GM19351 (cell line): ENCODE measurements around the gene CAPN15.
"Not testable (repeated sequence)": the region's sequence is repeated elsewhere in the genome, so short reads cannot be mapped to it uniquely, and the experiment has no call there.

Source experiments
- ATAC-seq: cut with Tn5 transposase; IDR thresholded peaks from one replicate; pipeline ENCODE4 v1.9.1; 2021; ENCODE audit warnings: mild to moderate bottlenecking, moderate library complexity; ENCODE audit not compliant: unreplicated experiment

CAPN15 gene

GRCh38 chr16:527015-527903, at the start of gene CAPN15:
Gene CAPN15, plus strand, starts transcription at chr16:527712. Its CDS starts 19,127 bp downstream, at chr16:546839.
- peak; percentile 58 for ATAC-seq

- ATAC-seq: not testable (repeated sequence)
Observed at GRCh38 chr16:478287-478686, 49.2 kb upstream of the CAPN15 start.

- ATAC-seq: no peak
Observed at GRCh38 chr16:482468-483185, 44.9 kb upstream of the CAPN15 start.

- no peak for ATAC-seq
Observed at GRCh38 chr16:483341-484075, 44.0 kb upstream of the CAPN15 start.

GRCh38 chr16:489606-490005, 37.9 kb upstream of the CAPN15 start:
- no peak for ATAC-seq

GRCh38 chr16:490768-491167, 36.7 kb upstream of the CAPN15 start:
- no peak for ATAC-seq

- no peak for ATAC-seq
Observed at GRCh38 chr16:491220-491919, 36.1 kb upstream of the CAPN15 start.

GRCh38 chr16:492211-492875, 35.2 kb upstream of the CAPN15 start:
- no peak for ATAC-seq

- ATAC-seq: not testable (repeated sequence)
Observed at GRCh38 chr16:494676-495075, 32.8 kb upstream of the CAPN15 start.

GRCh38 chr16:495127-495748, 32.3 kb upstream of the CAPN15 start:
- no peak for ATAC-seq

GRCh38 chr16:496097-496886, 31.2 kb upstream of the CAPN15 start:
- no peak for ATAC-seq

- no peak for ATAC-seq
Observed at GRCh38 chr16:497258-497657, 30.3 kb upstream of the CAPN15 start.

GRCh38 chr16:499924-500323, 27.6 kb upstream of the CAPN15 start:
- no peak for ATAC-seq

- ATAC-seq: no peak
Observed at GRCh38 chr16:500709-501108, 26.8 kb upstream of the CAPN15 start.

- no peak for ATAC-seq
Observed at GRCh38 chr16:502179-502943, 25.2 kb upstream of the CAPN15 start.

GRCh38 chr16:503150-504071, 24.1 kb upstream of the CAPN15 start:
- no peak for ATAC-seq
